ENCODE results near the gene OR10A5.
"Not testable (repeated sequence)": the region's sequence is repeated elsewhere in the genome, so short reads cannot be mapped to it uniquely, and the experiment has no call there.

OR10A5 gene

GRCh38 chr11:6876914-6877313 lies 31.4 kb downstream of the OR10A5 start:
- DNase-seq, result no peak

DNA sequence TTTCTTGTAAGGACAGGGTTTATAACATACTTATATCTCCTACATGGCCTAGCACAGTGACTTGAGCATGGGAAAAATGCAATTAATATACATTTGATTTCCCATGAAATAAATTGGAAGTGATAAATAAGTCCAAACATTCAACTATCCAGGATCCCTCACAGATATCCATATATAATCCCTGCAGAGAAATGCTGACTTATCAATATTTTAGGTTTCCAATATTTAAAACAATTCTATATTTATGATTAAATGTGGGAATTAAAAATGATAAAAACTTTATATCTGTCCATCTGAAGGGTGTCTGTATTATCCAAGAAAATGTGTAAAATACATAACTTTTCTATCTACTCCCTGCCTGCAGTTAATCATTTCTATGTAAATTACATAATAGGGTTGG lies 37.3 kb downstream of the OR10A5 start:
- no peak for DNase-seq

- DNase-seq, result not testable (repeated sequence)
Measured at GRCh38 chr11:6887711-6888110, 42.2 kb downstream of the OR10A5 start.

DNA sequence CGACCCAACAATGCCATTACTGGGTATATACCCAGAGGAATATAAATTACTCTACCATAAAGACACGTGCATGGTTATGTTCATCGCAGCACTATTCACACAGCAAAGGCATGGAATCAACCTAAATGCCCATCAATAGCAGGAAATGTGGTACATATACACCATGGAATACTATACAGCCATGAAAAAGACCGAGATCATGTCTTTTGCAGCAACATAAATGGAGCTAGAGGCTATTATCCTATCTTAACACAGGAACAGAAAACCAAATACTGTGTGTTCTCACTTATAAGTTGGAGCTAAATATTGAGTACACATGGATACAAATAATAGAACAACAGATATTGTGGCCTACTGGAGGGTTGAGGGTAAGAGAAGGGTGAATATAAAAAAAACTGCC lies 43.3 kb downstream of the OR10A5 start:
- no peak for DNase-seq

- DNase-seq, result no peak
Measured at GRCh38 chr11:6889835-6890234, 44.4 kb downstream of the OR10A5 start.

GRCh38 chr11:6892400-6892799 lies 46.9 kb downstream of the OR10A5 start, which contains the start of gene OR2D2:
Gene OR2D2, minus strand, starts transcription at chr11:6892500. Its CDS starts 0 bp downstream, at chr11:6892500.
- no peak for DNase-seq

DNA sequence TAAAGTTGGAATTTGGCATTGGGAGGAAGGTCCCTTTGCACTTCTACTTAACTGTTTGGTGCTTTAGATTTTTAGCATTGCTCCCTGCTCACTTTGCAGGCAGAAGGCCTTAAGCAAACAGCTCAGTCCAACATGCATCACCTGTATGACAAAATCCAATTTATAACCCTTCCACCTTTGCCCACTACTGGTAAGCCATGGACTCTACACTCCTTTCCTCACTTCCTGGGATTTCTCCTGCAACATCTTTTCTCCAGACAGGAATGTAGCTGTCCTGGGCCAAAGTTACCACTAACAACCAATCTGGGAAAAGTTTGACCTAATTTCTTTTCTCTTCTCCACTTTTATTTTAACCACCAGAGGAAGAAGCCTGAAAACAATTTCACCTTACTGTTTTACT lies 48.6 kb downstream of the OR10A5 start:
- no peak for DNase-seq

- DNase-seq, result no peak
Measured at GRCh38 chr11:6895010-6895409, 49.5 kb downstream of the OR10A5 start.
